WTC11 (cell line): Measurements from ENCODE around the gene S100G. TPM values are rescaled to one million over a fixed set of nuclear protein-coding genes. Genes with fewer than 3 reads are reported as not detected.

Experiments
- ATAC-seq: fragments of 200-7000 bp; cut with Tn5 transposase; 2 replicates; pipeline ENCODE4 v1.10.0; 2021; ENCODE audit warnings: mild to moderate bottlenecking, moderate library complexity
- CTCF ChIA-PET: fragments of 300-600 bp; sonication (Branson Sonifier 250); formaldehyde crosslinking; loops from one replicate; lab custom pipeline; 2021; ENCODE audit warnings: antibody characterized with exemption; lab: Charles Lee
- POLR2A ChIA-PET: fragments of 350-600 bp; sonication (Branson Sonifier 250); formaldehyde crosslinking; loops from one replicate; lab custom pipeline; 2021; ENCODE audit warnings: antibody characterized with exemption; lab: Charles Lee
- DNase-seq: peaks from one replicate; pipeline ENCODE4 v3.0.0; 2021; ENCODE audit warnings: low spot score
- H3K27ac Mint-ChIP-seq: 2 replicates; pipeline ENCODE4 v1.8.0; 2021; ENCODE audit warnings: mixed read lengths
- H3K27me3 Mint-ChIP-seq: 2 replicates; pipeline ENCODE4 v1.8.0; 2021; ENCODE audit warnings: low read depth, mild to moderate bottlenecking, moderate library complexity, mixed read lengths
- H3K36me3 Mint-ChIP-seq: 2 replicates; pipeline ENCODE4 v1.8.0; 2021; ENCODE audit warnings: mixed read lengths
- H3K4me1 Mint-ChIP-seq: 2 replicates; pipeline ENCODE4 v1.8.0; 2022; ENCODE audit warnings: mixed read lengths
- H3K4me3 Mint-ChIP-seq: 2 replicates; pipeline ENCODE4 v1.8.0; 2021; ENCODE audit warnings: mild to moderate bottlenecking, moderate library complexity, mixed read lengths
- H3K9me3 Mint-ChIP-seq: 2 replicates; pipeline ENCODE4 v1.8.0; 2021; ENCODE audit warnings: mixed read lengths
- AR ChIP-seq: fragments of 250-450 bp; sonication (Bioruptor Pico); IDR thresholded peaks from 2 replicates; pipeline ENCODE4 v1.9.0; 2021; ENCODE audit warnings: mild to moderate bottlenecking
- CREM ChIP-seq: sonication (generic); formaldehyde crosslinking; IDR thresholded peaks from 2 replicates; pipeline ENCODE4 v1.8.1; 2022; ENCODE audit warnings: mild to moderate bottlenecking, missing genetic modification reagents, moderate library complexity
- E2F1 ChIP-seq: sonication (generic); formaldehyde crosslinking; IDR thresholded peaks from 2 replicates; pipeline ENCODE4 v1.8.0; 2022; ENCODE audit warnings: mild to moderate bottlenecking, missing genetic modification reagents
- ELF4 ChIP-seq: sonication (generic); formaldehyde crosslinking; IDR thresholded peaks from 2 replicates; pipeline ENCODE4 v1.8.1; 2022; ENCODE audit warnings: low read depth, mild to moderate bottlenecking, moderate library complexity, missing genetic modification reagents
- MLX ChIP-seq: sonication (generic); formaldehyde crosslinking; IDR thresholded peaks from 2 replicates; pipeline ENCODE4 v1.8.1; 2023; ENCODE audit warnings: mild to moderate bottlenecking, missing genetic modification reagents, moderate library complexity
- NR2C2 ChIP-seq: sonication (generic); formaldehyde crosslinking; IDR thresholded peaks from 2 replicates; pipeline ENCODE4 v1.8.0; 2022; ENCODE audit warnings: mild to moderate bottlenecking, missing genetic modification reagents
- OVOL2 ChIP-seq: fragments of 250-450 bp; sonication (Bioruptor Pico); IDR thresholded peaks from 2 replicates; pipeline ENCODE4 v1.9.0; 2021; ENCODE audit warnings: mild to moderate bottlenecking, borderline replicate concordance
- PRDM15 ChIP-seq: sonication (generic); formaldehyde crosslinking; IDR thresholded peaks from 2 replicates; pipeline ENCODE4 v1.8.0; 2022; ENCODE audit warnings: missing genetic modification reagents
- SP1 ChIP-seq: sonication (generic); formaldehyde crosslinking; conservative IDR thresholded peaks from 2 replicates; pipeline ENCODE4 v1.8.1; 2022; ENCODE audit warnings: missing genetic modification reagents
- ZBTB43 ChIP-seq: sonication (generic); formaldehyde crosslinking; IDR thresholded peaks from 2 replicates; pipeline ENCODE4 v1.8.1; 2023; ENCODE audit warnings: mild to moderate bottlenecking, missing genetic modification reagents
- ZNF317 ChIP-seq: sonication (generic); formaldehyde crosslinking; IDR thresholded peaks from 2 replicates; pipeline ENCODE4 v1.8.1; 2023; ENCODE audit warnings: low read depth, mild to moderate bottlenecking, moderate library complexity, missing genetic modification reagents, borderline replicate concordance
- ZNF671 ChIP-seq: fragments of 250-450 bp; sonication (Bioruptor Pico); IDR thresholded peaks from 2 replicates; pipeline ENCODE4 v1.8.0; 2021; ENCODE audit warnings: mild to moderate bottlenecking
- ZSCAN18 ChIP-seq: fragments of 250-450 bp; sonication (Bioruptor Pico); IDR thresholded peaks from 2 replicates; pipeline ENCODE4 v2.1.2; 2022; ENCODE audit warnings: mild to moderate bottlenecking, moderate library complexity
- total RNA-seq: library from RNA; stranded (reverse); gene quantifications from 3 replicates; pipeline ENCODE4 v1.2.3, GENCODE V29; 2021
- TF ChIP-seq, protein P1 (sequence below): sonication (generic); formaldehyde crosslinking; IDR thresholded peaks from 2 replicates; pipeline ENCODE4 v1.8.1; 2022; ENCODE audit warnings: low read depth, mild to moderate bottlenecking, moderate library complexity, missing genetic modification reagents, borderline replicate concordance
- TF ChIP-seq, protein P2 (sequence below): sonication (generic); formaldehyde crosslinking; IDR thresholded peaks from 2 replicates; pipeline ENCODE4 v1.8.0; 2022; ENCODE audit warnings: mild to moderate bottlenecking, missing genetic modification reagents

The S100G gene
- total RNA-seq, 1 experiment from 2014 or later: not detected

GRCh38 chrX:16612257-16612897, 37.6 kb upstream of the S100G start:
- Mint-ChIP-seq H3K4me1 (peaks cover 27% of the 10 kb centered on the region), H3K27me3 (no peaks in the 10 kb centered on the region), H3K9me3 (peaks cover 4% of the 10 kb centered on the region; the same call in 1 of the 2 replicates), H3K4me3 (no peak overlapping the region), H3K27ac (peak overlapping the region; percentile 84), H3K36me3 (peaks cover 37% of the 10 kb centered on the region)
- ChIA-PET CTCF (interaction anchor here (1.0 kb wide), 1 partner anchor 168 kb away, joined by 4 read pairs; no protein-coding TSS in a partner anchor), POLR2A (no interaction called here)
- no peak for TF ChIP-seq OVOL2 (CRISPR knock-in tag)
- TF ChIP-seq E2F1 (CRISPR knock-in tag): no peak
- no peak for TF ChIP-seq MLX
- no peak for TF ChIP-seq ELF4 (CRISPR knock-in tag)
- TF ChIP-seq, protein P1, sequence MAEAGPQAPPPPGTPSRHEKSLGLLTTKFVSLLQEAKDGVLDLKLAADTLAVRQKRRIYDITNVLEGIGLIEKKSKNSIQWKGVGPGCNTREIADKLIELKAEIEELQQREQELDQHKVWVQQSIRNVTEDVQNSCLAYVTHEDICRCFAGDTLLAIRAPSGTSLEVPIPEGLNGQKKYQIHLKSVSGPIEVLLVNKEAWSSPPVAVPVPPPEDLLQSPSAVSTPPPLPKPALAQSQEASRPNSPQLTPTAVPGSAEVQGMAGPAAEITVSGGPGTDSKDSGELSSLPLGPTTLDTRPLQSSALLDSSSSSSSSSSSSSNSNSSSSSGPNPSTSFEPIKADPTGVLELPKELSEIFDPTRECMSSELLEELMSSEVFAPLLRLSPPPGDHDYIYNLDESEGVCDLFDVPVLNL (CRISPR knock-in tag): no peak
- no peak for TF ChIP-seq CREM
- TF ChIP-seq ZSCAN18 (CRISPR knock-in tag): no peak
- no peak for TF ChIP-seq NR2C2 (CRISPR knock-in tag)
- ATAC-seq (peak; percentile 92), DNase-seq (no peak)

- no peak overlapping the region for H3K4me3 Mint-ChIP-seq
- no peak overlapping the region for H3K27ac Mint-ChIP-seq
- H3K27me3 Mint-ChIP-seq: no peaks in the 10 kb centered on the region
- DNase-seq: no peak
- H3K36me3 Mint-ChIP-seq: peaks cover 37% of the 10 kb centered on the region
- CTCF ChIA-PET: no interaction called here
- POLR2A ChIA-PET: no interaction called here
- no peak for ATAC-seq
- H3K9me3 Mint-ChIP-seq: peaks cover 5% of the 10 kb centered on the region
- H3K4me1 Mint-ChIP-seq: peaks cover 22% of the 10 kb centered on the region
- TF ChIP-seq, protein P2, sequence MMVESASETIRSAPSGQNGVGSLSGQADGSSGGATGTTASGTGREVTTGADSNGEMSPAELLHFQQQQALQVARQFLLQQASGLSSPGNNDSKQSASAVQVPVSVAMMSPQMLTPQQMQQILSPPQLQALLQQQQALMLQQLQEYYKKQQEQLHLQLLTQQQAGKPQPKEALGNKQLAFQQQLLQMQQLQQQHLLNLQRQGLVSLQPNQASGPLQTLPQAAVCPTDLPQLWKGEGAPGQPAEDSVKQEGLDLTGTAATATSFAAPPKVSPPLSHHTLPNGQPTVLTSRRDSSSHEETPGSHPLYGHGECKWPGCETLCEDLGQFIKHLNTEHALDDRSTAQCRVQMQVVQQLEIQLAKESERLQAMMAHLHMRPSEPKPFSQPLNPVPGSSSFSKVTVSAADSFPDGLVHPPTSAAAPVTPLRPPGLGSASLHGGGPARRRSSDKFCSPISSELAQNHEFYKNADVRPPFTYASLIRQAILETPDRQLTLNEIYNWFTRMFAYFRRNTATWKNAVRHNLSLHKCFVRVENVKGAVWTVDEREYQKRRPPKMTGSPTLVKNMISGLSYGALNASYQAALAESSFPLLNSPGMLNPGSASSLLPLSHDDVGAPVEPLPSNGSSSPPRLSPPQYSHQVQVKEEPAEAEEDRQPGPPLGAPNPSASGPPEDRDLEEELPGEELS (CRISPR knock-in tag): no peak
- TF ChIP-seq ZNF317 (CRISPR knock-in tag) (no peak), OVOL2 (CRISPR knock-in tag) (no peak), SP1 (CRISPR knock-in tag) (no peak), AR (CRISPR knock-in tag) (no peak), ZBTB43 (CRISPR knock-in tag) (no peak), ZNF671 (no peak), PRDM15 (CRISPR knock-in tag) (no peak)
These were observed 32.6 kb upstream of the S100G start for GRCh38 chrX:16617382-16617781.
